GM19240 (cell line): Measurements from ENCODE around the gene TPP2.
A peak's percentile ranks its signal among the peaks of the same experiment; 100 is the strongest.

Experiments used
- DNase-seq: peaks from one replicate; pipeline ENCODE4 v3.0.0; 2011; ENCODE audit warnings: low spot score; ENCODE audit not compliant: insufficient read length

The TPP2 gene

GRCh38 chr13:102596147-102597028, at the start of gene TPP2:
TSS of gene TPP2 (plus strand) at chr13:102596986. CDS start at chr13:102597039, 53 bp downstream.
- peak; percentile 83 for DNase-seq

- DNase-seq: no peak
Observed at GRCh38 chr13:102548811-102549210, 48.0 kb upstream of the TPP2 start.

- no peak for DNase-seq
Observed at GRCh38 chr13:102550507-102550906, 46.3 kb upstream of the TPP2 start.

- DNase-seq: peak; percentile 6
Observed at GRCh38 chr13:102555914-102556553, 40.8 kb upstream of the TPP2 start.

- no peak for DNase-seq
Observed at GRCh38 chr13:102556806-102557205, 40.0 kb upstream of the TPP2 start.

- no peak for DNase-seq
Observed at GRCh38 chr13:102558029-102558428, 38.8 kb upstream of the TPP2 start.

- DNase-seq: no peak
Observed at GRCh38 chr13:102561933-102562332, 34.9 kb upstream of the TPP2 start.

- DNase-seq: no peak
Observed at GRCh38 chr13:102563267-102563666, 33.5 kb upstream of the TPP2 start.

GRCh38 chr13:102564564-102564963, 32.2 kb upstream of the TPP2 start:
- DNase-seq: no peak

GRCh38 chr13:102566513-102566912, 30.3 kb upstream of the TPP2 start:
- no peak for DNase-seq

GRCh38 chr13:102567857-102568256, 28.9 kb upstream of the TPP2 start:
- no peak for DNase-seq

GRCh38 chr13:102569488-102569887, 27.3 kb upstream of the TPP2 start:
- no peak for DNase-seq

- DNase-seq: no peak
Observed at GRCh38 chr13:102571075-102571474, 25.7 kb upstream of the TPP2 start.

GRCh38 chr13:102572323-102572722, 24.5 kb upstream of the TPP2 start:
- no peak for DNase-seq

- no peak for DNase-seq
Observed at GRCh38 chr13:102580552-102581169, 16.1 kb upstream of the TPP2 start.

- no peak for DNase-seq
Observed at GRCh38 chr13:102582256-102582655, 14.5 kb upstream of the TPP2 start.

- no peak for DNase-seq
Observed at GRCh38 chr13:102584434-102584833, 12.4 kb upstream of the TPP2 start.

GRCh38 chr13:102586615-102587014, 10.2 kb upstream of the TPP2 start:
- no peak for DNase-seq

GRCh38 chr13:102587916-102588315, 8.9 kb upstream of the TPP2 start:
- DNase-seq: no peak

- no peak for DNase-seq
Observed at GRCh38 chr13:102589301-102589822, 7.4 kb upstream of the TPP2 start.

GRCh38 chr13:102591988-102592781, 4.6 kb upstream of the TPP2 start:
- no peak for DNase-seq
